GM11168 (cell line): Measurements from ENCODE around the gene RCN1.
"Not testable (repeated sequence)": the region's sequence is repeated elsewhere in the genome, so short reads cannot be mapped to it uniquely, and the experiment has no call there.

Experiments
- in situ Hi-C: fragments of 300-500 bp; cut with MboI; formaldehyde crosslinking; loops from one replicate; pipeline ENCODE4 v1.12.0; 2022; ENCODE audit warnings: low sequenced_read_pairs; ENCODE audit not compliant: unreplicated experiment

The RCN1 gene

DNA sequence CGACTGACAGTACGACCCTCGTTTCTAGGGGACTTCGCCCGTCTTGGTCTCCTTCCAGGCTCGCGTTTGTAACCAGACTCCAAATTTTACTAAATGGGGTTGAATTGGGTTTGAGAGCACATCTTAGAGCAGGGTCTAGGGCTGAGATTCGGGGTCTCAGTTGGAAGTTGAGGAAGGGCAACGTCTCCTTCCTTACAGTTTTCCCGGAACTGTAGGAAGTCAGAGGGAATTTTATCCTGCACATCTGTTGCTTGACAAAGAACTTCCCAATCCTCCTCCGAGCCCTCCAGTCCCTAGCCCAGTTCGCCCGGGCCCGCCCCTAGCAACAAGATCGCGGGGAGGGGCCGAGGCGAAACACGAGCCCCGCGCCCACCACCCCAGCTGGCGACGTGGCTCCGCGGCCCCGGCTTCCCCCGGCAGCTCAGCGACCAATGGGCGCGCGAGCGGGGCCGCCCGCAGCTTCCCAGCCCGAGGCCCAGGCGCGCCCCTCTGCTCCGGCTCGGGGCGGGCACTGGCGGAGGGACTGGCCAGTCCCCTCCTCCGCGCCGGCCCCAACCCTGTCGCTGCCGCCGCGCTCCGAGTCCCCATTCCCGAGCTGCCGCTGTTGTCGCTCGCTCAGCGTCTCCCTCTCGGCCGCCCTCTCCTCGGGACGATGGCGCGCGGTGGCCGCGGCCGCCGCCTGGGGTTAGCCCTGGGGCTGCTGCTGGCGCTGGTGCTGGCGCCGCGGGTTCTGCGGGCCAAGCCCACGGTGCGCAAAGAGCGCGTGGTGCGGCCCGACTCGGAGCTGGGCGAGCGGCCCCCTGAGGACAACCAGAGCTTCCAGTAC is at the start of gene RCN1:
RCN1 (plus strand) TSS at position 530 of the 826 bp plus-strand sequence; CDS start at position 653, 123 bp downstream.
- in situ Hi-C loops, result no loop called here

- in situ Hi-C loops, result no loop called here
Observed at GRCh38 chr11:32043737-32044136, 47.1 kb upstream of the RCN1 start.

GRCh38 chr11:32044158-32044863 is 46.6 kb upstream of the RCN1 start:
- in situ Hi-C loops, result no loop called here

- in situ Hi-C loops, result no loop called here
Observed at GRCh38 chr11:32045456-32045855, 45.4 kb upstream of the RCN1 start.

- in situ Hi-C loops, result no loop called here
Observed at GRCh38 chr11:32050264-32050663, 40.6 kb upstream of the RCN1 start.

- in situ Hi-C loops, result no loop called here
Observed at GRCh38 chr11:32052215-32052614, 38.7 kb upstream of the RCN1 start.

DNA sequence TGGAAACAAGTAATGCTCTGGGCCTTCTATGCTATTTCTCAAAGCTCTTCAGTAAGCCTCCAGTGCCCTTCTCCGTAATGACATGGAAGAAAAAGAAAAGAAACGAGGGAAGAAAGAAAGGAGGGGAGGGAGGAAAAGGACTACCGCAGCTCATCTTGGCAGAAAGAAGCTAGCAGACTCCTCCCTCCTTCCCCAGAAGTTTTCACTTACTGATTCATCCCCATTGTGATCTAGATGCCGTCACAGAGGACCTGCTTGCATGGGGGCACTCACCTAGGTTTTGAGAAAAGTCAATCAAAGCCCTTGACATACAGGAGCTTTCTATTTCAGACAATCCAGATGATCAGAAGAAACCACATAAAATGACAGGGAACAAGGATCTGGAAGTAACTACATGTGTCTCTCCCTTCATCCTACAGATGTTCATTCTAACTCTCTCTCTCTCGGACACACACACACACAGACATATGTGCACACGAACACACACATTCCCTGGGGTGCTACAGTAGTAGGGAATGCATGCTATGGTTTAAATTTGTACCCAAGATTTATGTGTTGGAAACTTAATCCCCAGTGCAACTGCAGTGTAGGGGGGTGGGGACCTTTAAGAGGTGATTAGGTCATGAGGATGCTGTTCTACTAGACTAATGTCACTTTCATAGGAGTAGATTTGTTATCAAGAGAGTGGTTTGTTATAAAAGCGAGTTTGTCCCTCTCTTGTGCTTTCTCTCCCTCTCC is 37.6 kb upstream of the RCN1 start:
- in situ Hi-C loops, result no loop called here

DNA sequence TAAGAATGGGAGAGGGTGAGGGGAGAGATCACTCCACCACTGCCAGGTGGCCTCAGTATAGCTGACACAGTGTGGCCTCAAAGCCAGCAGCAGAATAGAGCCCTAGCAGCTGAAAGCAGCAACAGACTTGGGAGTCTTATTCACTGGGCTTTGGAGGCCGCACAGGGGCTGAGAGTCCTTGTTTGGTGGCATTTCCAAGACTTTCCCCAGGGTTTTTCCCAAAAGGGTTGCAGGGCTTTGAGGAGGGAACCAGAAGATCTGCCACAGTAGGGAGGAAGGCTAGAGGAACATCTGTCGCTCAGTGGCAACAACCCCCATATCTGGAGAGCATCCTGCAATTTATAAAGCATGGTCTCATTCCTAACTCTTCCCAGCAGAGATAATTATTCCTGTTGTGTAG is 35.0 kb upstream of the RCN1 start:
- in situ Hi-C loops, result loop anchor here (5.0 kb wide), 1 partner anchor 116 kb away; no protein-coding TSS in a partner anchor

GRCh38 chr11:32056438-32056837 is 34.4 kb upstream of the RCN1 start:
- in situ Hi-C loops, result loop anchor here (5.0 kb wide), 1 partner anchor 116 kb away; no protein-coding TSS in a partner anchor

DNA sequence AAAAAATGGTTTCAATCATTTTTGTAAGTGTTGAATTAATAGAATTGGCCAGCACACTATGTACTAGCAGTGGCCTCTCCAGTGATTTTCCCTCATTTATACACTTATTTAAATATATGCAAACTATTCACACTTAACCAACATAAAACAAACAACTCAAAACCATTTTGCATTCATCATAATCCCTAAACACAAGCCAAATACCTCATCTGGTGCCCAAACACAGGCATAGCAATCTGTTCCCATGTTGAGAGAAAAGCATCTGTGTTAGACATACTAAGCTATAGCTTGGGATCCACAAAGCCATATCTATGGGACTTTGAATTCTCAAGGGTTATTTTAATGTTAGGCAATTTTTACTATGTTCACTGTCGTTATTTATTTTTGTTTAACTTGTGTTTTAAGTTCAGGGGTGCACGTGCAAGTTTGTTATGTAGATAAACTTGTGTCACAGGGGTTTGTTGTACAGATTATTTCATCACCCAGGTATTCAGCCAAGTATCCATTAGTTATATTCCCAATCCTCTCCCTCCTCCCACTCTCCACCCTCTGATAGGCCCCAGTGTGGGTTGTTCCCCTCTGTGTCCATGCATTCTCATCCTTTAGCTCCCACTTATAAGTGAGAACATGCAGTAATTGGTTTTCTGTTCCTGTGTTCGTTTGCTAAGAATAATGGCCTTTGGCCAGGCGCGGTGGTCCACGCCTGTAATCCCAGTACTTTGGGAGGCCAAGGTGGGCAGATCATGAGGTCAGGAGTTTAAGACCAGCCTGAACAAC is 31.0 kb upstream of the RCN1 start:
- in situ Hi-C loops, result loop anchor here (5.0 kb wide), 1 partner anchor 112 kb away; no protein-coding TSS in a partner anchor

- in situ Hi-C loops, result no loop called here
Observed at GRCh38 chr11:32062540-32062939, 28.3 kb upstream of the RCN1 start.

DNA sequence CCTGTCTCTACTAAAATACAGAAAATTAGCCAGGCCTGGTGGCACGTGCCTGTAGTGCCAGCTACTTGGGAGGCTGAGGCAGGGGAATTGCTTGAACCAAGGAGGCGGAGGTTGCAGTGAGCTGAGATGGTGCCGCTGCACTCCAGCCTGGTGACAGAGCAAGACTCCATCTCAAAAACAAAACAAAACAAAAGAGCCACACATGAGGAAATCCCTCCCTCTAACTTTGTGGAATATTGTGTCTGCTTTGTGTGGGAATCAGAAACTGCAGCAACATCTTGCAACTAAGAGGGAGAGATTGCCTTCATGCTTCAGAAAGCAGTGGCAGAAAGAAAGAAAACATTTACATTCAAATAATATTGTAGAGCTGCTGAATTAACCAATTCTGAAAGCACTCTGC is 27.8 kb upstream of the RCN1 start:
- in situ Hi-C loops, result not testable (repeated sequence)

GRCh38 chr11:32065865-32066629 is 24.8 kb upstream of the RCN1 start:
- in situ Hi-C loops, result no loop called here

DNA sequence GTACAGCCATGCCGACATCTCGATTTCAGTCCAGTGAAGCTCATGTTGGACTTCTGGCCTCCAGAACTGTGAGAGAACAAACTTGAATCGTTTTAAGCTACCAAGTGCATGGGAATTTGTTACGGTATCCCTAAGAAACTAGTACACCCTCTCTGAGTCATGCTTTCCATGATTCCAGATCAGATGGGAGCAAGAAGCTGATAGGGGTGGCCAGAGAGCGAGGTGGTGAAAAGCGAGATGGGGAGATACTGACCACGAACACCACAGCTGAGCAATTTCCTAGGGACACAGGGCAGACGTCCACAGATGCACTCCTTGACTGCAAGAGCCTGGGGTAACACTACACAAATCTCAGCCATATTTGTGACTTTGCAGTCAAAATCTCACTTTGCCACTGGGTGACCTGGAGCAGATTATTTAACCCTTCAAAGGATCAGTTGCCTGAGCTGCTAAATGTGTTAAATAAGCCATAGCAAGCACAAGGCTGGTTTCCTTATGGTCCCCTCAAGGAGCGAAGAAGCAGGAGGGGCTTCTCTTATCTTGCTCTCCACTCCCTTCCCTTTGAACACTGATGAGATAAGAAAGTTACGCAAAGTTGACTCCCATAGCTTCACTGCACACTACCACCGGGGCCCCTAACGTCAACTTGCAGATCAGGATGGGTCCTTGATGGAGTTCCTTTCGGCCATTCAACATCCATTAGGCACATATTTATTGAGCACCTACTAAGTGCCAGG is 22.6 kb upstream of the RCN1 start:
- in situ Hi-C loops, result no loop called here

- in situ Hi-C loops, result no loop called here
Observed at GRCh38 chr11:32069361-32070058, 21.4 kb upstream of the RCN1 start.

GRCh38 chr11:32070692-32071091 is 20.2 kb upstream of the RCN1 start:
- in situ Hi-C loops, result no loop called here

- in situ Hi-C loops, result no loop called here
Observed at GRCh38 chr11:32071811-32072210, 19.1 kb upstream of the RCN1 start.
